Measurements from ENCODE around the gene CRYZL1. TPM values are rescaled to one million over a fixed set of nuclear protein-coding genes. Genes with fewer than 3 reads are reported as not detected.

Gene CRYZL1
- total and polyA plus RNA-seq, 2 of the 8 experiments (the other 6 are each of a cell fraction or from before 2014, with no cell fraction given), result 15.6 to 15.8 TPM

- Histone ChIP-seq H3K4me3 (ENCODE audit: extremely low read depth in 1 of 4, insufficient read depth in 2 of 4, low read depth in 3 of 4, low read length in 4 of 4) (no peak overlapping the region), H4K91ac (replicated peaks; ENCODE audit: insufficient read length, low read length) (no peak overlapping the region), H3K4me2 (ENCODE audit: insufficient read depth in 1 of 2, low read depth in 2 of 2, low read length in 2 of 2) (no peak overlapping the region), H2AFZ (ENCODE audit: low read length) (no peak overlapping the region), H3K9me3 (ENCODE audit: insufficient read depth in 2 of 2, low read depth in 1 of 2, low read length in 1 of 2) (no peaks in the 10 kb centered on the region), H3K56ac (replicated peaks; ENCODE audit: insufficient read length, low read depth, low read length) (no peak overlapping the region), H2BK12ac (ENCODE audit: low read depth, low read length) (no peak overlapping the region), H4K5ac (ENCODE audit: insufficient read length, low read depth, low read length) (no peak overlapping the region), H4K20me1 (replicated peaks in 1 of 2; ENCODE audit: control insufficient read depth in 1 of 2, insufficient read depth in 2 of 2, low read length in 2 of 2) (peaks cover 37 to 48% of the 10 kb centered on the region in 2 experiments), H3K23me2 (ENCODE audit: low read depth, low read length) (no peaks in the 10 kb centered on the region), H3K9ac (replicated peaks in 1 of 4; ENCODE audit: extremely low read depth in 1 of 4, low read depth in 3 of 4, low read length in 3 of 4) (no peak overlapping the region), H2BK15ac (ENCODE audit: low read length) (no peak overlapping the region), H4K8ac (ENCODE audit: extremely low read depth, insufficient read depth, low read length) (no peak overlapping the region; the same call in 1 of the 2 replicates), H3K14ac (ENCODE audit: insufficient read length) (no peak overlapping the region), H2BK5ac (ENCODE audit: low read depth, low read length) (no peak overlapping the region), H2AK5ac (ENCODE audit: low read depth, low read length) (no peak overlapping the region), H2BK120ac (replicated peaks; ENCODE audit: low read depth, low read length) (no peak overlapping the region), H2BK20ac (ENCODE audit: low read length) (no peak overlapping the region), H3K27me3 (replicated peaks in 1 of 4; ENCODE audit: control insufficient read depth in 3 of 4, extremely low read depth in 1 of 4, insufficient read depth in 3 of 4, low read length in 3 of 4) (no peaks in the 10 kb centered on the region), H3K79me2 (ENCODE audit: control insufficient read depth in 1 of 2, insufficient read depth in 2 of 2, low read length in 2 of 2) (peaks cover 53 to 96% of the 10 kb centered on the region in 2 experiments), H3K23ac (ENCODE audit: insufficient read length) (no peak overlapping the region), H3K4me1 (replicated peaks in 1 of 4; ENCODE audit: control insufficient read depth in 3 of 4, insufficient read depth in 4 of 4, low read length in 3 of 4) (no peaks in the 10 kb centered on the region), H3K18ac (ENCODE audit: extremely low read depth, low read length) (no peak overlapping the region), H3K79me1 (ENCODE audit: low read depth, low read length) (peaks cover 16% of the 10 kb centered on the region), H3K27ac (ENCODE audit: low read depth, low read length) (no peak overlapping the region), H3K4ac (replicated peaks; ENCODE audit: insufficient read length, low read depth, low read length) (no peak overlapping the region), H3K36me3 (ENCODE audit: control insufficient read depth in 2 of 4, insufficient read depth in 4 of 4, low read length in 3 of 4) (peaks cover 51 to 96% (median 77%) of the 10 kb centered on the region in 4 experiments)
- TF ChIP-seq BCL11A (IDR thresholded peaks at IDR 0.05; ENCODE audit: low read depth in 2 of 2, low read length in 2 of 2) (no peak), POLR2A (IDR thresholded peaks at IDR 0.05; ENCODE audit: control extremely low read depth in 1 of 2, low read depth in 2 of 2, low read length in 2 of 2) (peak; percentile 3 to 43), POLR2AphosphoS5 (IDR thresholded peaks at IDR 0.05; ENCODE audit: low read depth, low read length) (peak; percentile 88), JUN (IDR thresholded peaks at IDR 0.05; ENCODE audit: low read depth, low read length) (no peak), CTCF (IDR thresholded peaks at IDR 0.05; ENCODE audit: control extremely low read depth in 1 of 3, insufficient read depth in 1 of 3, low read depth in 1 of 3, low read length in 3 of 3) (no peak), CREB1 (IDR thresholded peaks at IDR 0.05) (peak; percentile 76), CBX5 (IDR thresholded peaks at IDR 0.05; ENCODE audit: low read depth, low read length) (no peak)
- ChIA-PET POLR2A (ENCODE audit: partially characterized antibody) (interaction anchor here (0.6 to 3.0 kb wide), 12 partner anchors 9 to 55 kb away, joined by 3 to 25 read pairs (median 4); partner anchors contain the start of genes GART and SON), CTCF (ENCODE audit: partially characterized antibody) (interaction anchor here (1.6 kb wide), 1 partner anchor 9 kb away, joined by 3 read pairs; the partner anchor contains the start of gene SON)
- DNase-seq (ENCODE audit: low read depth in 1 of 2, low spot score in 2 of 2) (no peak), FAIRE-seq (no peak)
- 95% methylated on average over 24 of the region's 24 CpGs; no CpG with 5 or more reads in 1 of the 2 experiments for WGBS, 2 experiments (ENCODE audit: extremely low coverage in 1 of 2, insufficient coverage in 1 of 2, insufficient read length in 1 of 2, insufficient replicate concordance in 2 of 2, low coverage in 1 of 2, low lambda C conversion rate in 2 of 2, missing lambda C conversion rate in 1 of 2)
These were observed 89.2 kb downstream of the CRYZL1 start for GRCh38 chr21:33552093-33552998.

All from H1 (cell line).